Measurements from ENCODE around the gene HIP1. TPM values are rescaled to one million over a fixed set of nuclear protein-coding genes. Genes with fewer than 3 reads are reported as not detected.

HIP1 gene
- total RNA-seq, 2 donors from 2014 or later: 9.8 to 40.8 TPM

DNA sequence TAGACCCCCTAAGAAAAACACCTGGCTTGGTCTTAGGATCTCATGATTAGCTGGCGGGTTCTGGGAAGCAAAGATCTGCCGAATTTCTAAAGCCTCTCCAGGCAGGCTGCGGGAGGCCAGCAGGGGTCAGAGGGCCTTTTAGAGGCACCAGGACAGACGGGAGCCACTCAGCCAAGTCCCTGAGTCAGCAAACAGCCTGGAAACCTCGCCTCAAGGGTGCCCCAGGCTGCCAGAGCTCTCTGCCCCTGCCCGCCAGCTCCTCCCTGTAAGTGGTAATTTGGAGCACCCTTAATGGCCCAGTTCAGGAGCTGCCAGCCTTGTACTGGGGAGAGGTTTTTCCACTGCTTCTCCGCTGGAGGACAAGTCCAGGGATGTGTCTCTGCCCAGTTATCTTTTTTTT, 88.7 kb downstream of the HIP1 start:
- intact Hi-C loops (cut with DNase I): no loop called here
- no peak overlapping the region for H3K4me3 ChIP-seq
- H3K27ac ChIP-seq: no peak overlapping the region
- H3K9me3 ChIP-seq: no peaks in the 10 kb centered on the region
- TF ChIP-seq POLR2AphosphoS5 (IDR thresholded peaks at IDR 0.05) (no peak), POLR2A (IDR thresholded peaks at IDR 0.05) (no peak)
- TF ChIP-seq, protein P1, sequence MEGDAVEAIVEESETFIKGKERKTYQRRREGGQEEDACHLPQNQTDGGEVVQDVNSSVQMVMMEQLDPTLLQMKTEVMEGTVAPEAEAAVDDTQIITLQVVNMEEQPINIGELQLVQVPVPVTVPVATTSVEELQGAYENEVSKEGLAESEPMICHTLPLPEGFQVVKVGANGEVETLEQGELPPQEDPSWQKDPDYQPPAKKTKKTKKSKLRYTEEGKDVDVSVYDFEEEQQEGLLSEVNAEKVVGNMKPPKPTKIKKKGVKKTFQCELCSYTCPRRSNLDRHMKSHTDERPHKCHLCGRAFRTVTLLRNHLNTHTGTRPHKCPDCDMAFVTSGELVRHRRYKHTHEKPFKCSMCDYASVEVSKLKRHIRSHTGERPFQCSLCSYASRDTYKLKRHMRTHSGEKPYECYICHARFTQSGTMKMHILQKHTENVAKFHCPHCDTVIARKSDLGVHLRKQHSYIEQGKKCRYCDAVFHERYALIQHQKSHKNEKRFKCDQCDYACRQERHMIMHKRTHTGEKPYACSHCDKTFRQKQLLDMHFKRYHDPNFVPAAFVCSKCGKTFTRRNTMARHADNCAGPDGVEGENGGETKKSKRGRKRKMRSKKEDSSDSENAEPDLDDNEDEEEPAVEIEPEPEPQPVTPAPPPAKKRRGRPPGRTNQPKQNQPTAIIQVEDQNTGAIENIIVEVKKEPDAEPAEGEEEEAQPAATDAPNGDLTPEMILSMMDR (IDR thresholded peaks at IDR 0.05): no peak
- H3K36me3 ChIP-seq: no peaks in the 10 kb centered on the region
- 61% methylated on average over 7 of the region's 7 CpGs for WGBS
- H3K27me3 ChIP-seq (replicated peaks; ENCODE audit: insufficient read depth): no peaks in the 10 kb centered on the region
- no peaks in the 10 kb centered on the region for H3K4me1 ChIP-seq (replicated peaks)
- DNase-seq (ENCODE audit: low spot score): no peak

DNA sequence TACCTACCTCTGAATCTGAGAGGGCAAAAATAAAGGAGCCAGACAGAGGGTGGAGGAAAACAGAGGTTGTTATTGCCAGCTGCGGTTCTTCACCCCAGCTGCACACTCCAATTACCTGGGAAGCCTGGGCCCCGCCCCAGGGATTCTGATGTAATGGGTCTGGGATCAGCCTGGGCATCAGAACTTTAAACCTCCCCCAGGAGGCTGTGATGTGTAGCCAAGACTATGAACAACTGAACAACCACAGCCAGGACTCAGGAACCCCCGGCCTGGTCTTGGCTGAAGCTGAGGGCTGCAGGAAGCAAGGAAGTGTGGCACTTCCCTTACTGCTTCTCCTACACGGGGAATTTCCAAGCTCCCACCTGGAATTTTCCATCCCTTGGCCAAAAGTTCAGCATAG, 89.3 kb downstream of the HIP1 start:
- TF ChIP-seq POLR2A (IDR thresholded peaks at IDR 0.05) (no peak), POLR2AphosphoS5 (IDR thresholded peaks at IDR 0.05) (no peak)
- TF ChIP-seq, protein P1 (IDR thresholded peaks at IDR 0.05): no peak
- DNase-seq (ENCODE audit: low spot score): no peak
- H3K9me3 ChIP-seq: no peaks in the 10 kb centered on the region
- H3K27ac ChIP-seq: no peak overlapping the region
- no peaks in the 10 kb centered on the region for H3K27me3 ChIP-seq (replicated peaks; ENCODE audit: insufficient read depth)
- intact Hi-C loops (cut with DNase I): no loop called here
- H3K36me3 ChIP-seq: no peaks in the 10 kb centered on the region
- no peak overlapping the region for H3K4me3 ChIP-seq
- no peaks in the 10 kb centered on the region for H3K4me1 ChIP-seq (replicated peaks)
- WGBS: 32% methylated on average over 4 of the region's 4 CpGs

DNA sequence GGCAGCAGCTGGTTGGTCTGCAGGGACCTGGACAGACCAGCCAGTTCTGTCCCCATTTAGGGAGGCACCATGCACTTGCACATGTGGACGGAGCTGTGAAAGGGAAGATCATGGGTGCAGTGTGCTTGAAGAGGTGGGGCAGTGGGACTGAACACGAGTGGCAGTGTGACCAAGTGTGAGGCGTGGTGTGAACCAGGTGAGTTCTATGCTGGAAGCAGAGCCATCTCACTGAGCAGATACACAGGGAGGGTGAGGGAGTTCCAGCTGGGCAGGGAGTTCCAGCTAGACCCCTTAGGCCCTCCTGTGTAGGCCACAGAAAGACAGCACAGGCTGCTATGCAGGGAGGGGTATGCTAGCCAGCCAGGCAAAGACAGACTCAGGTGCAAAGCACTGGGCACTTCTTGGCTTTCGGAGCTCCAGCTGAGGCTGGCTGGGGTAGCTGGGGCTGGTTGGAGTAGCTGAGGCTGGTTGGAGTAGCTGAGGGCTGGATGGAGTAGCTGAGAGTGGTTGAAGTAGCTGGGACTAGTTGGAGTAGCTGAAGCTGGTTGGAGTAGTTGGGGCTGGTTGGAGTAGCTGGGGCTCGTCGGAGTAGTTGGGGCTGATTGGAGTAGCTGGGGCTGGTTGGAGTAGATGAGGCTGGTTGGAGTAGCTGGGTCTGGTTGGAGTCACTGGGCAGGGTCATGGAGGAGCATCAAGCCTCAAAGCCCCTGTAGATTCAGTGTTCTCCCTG, 90.9 kb downstream of the HIP1 start:
- no peak for DNase-seq (ENCODE audit: low spot score)
- H3K4me1 ChIP-seq (replicated peaks): no peaks in the 10 kb centered on the region
- no peak overlapping the region for H3K27ac ChIP-seq
- no peaks in the 10 kb centered on the region for H3K36me3 ChIP-seq
- H3K9me3 ChIP-seq: no peaks in the 10 kb centered on the region
- no peaks in the 10 kb centered on the region for H3K27me3 ChIP-seq (replicated peaks; ENCODE audit: insufficient read depth)
- TF ChIP-seq POLR2A (IDR thresholded peaks at IDR 0.05): no peak
- TF ChIP-seq POLR2AphosphoS5 (IDR thresholded peaks at IDR 0.05): no peak
- TF ChIP-seq, protein P1 (IDR thresholded peaks at IDR 0.05): no peak
- no peak overlapping the region for H3K4me3 ChIP-seq
- intact Hi-C loops (cut with DNase I): no loop called here
- WGBS: 94% methylated on average over 6 of the region's 6 CpGs

DNA sequence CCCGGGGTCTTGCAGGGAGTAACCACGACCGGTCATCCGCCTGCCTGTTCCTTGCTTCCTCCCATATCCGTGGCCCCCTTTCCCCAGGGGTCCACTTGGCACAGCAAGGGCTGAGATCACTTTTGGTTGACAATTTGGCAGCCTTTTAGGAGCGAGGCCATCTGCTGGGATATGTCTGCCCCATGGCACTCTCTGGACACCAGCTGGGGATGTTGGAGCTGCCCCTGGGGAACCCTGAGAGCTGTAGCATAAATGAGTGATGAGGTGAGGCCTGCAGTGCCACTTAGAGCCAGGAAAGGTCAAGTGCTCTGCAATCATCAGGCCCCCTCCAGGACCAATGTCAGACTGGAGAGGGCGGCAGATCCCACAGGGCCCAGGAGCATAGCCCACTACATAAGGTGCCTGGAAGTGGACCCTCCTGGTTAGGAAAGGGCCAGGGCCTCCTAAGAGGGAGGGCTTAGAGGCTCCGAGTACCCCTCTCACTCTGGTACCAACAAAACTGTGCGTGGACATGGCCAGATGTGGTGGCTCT, 92.1 kb downstream of the HIP1 start:
- Histone ChIP-seq H3K36me3 (no peaks in the 10 kb centered on the region), H3K4me1 (replicated peaks) (no peaks in the 10 kb centered on the region), H3K9me3 (no peaks in the 10 kb centered on the region), H3K4me3 (no peak overlapping the region), H3K27me3 (replicated peaks; ENCODE audit: insufficient read depth) (no peaks in the 10 kb centered on the region), H3K27ac (no peak overlapping the region)
- TF ChIP-seq, protein P1 (IDR thresholded peaks at IDR 0.05): no peak
- TF ChIP-seq POLR2AphosphoS5 (IDR thresholded peaks at IDR 0.05) (no peak), POLR2A (IDR thresholded peaks at IDR 0.05) (no peak)
- intact Hi-C loops (cut with DNase I): no loop called here
- WGBS: 94% methylated on average over 9 of the region's 9 CpGs
- DNase-seq (ENCODE audit: low spot score): no peak

DNA sequence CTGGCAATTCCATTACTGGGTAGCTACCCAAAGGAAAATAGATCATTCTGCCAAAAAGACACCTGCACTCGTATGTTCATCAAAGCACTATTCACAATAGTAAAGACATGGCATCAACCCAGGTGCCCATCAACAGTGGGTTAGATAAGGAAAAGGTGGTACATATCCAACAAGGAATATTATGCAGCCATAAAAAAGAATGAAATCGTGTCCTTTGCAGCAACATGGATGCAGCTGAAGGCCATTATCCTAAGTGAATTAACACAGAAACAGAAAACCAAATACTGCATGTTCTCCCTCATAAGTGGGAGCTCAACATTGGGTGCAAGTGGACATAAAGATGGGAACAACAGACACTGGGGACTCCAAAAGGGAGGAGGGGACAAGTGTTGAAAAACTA, 93.2 kb downstream of the HIP1 start:
- Histone ChIP-seq H3K36me3 (no peaks in the 10 kb centered on the region), H3K4me1 (replicated peaks) (no peaks in the 10 kb centered on the region), H3K27me3 (replicated peaks; ENCODE audit: insufficient read depth) (no peaks in the 10 kb centered on the region), H3K27ac (no peak overlapping the region), H3K4me3 (no peak overlapping the region), H3K9me3 (no peaks in the 10 kb centered on the region)
- intact Hi-C loops (cut with DNase I): no loop called here
- DNase-seq (ENCODE audit: low spot score): no peak
- TF ChIP-seq POLR2A (IDR thresholded peaks at IDR 0.05) (no peak), POLR2AphosphoS5 (IDR thresholded peaks at IDR 0.05) (no peak)
- TF ChIP-seq, protein P1 (IDR thresholded peaks at IDR 0.05): no peak
- WGBS: 81% methylated on average over 2 of the region's 2 CpGs

Data from prostate gland (tissue), 2 donors.